H1 (cell line): Measurements from ENCODE around the gene ELL. TPM values are rescaled to one million over a fixed set of nuclear protein-coding genes. Genes with fewer than 3 reads are reported as not detected.

Experiments used
- CTCF ChIA-PET: fragments of 300-600 bp; sonication (Branson Sonifier 250); formaldehyde crosslinking; loops from one replicate; lab custom pipeline; 2021; ENCODE audit not compliant: partially characterized antibody; lab: Charles Lee
- POLR2A ChIA-PET: fragments of 300-600 bp; sonication (Branson Sonifier 250); formaldehyde crosslinking; loops from one replicate; lab custom pipeline; 2021; ENCODE audit warnings: inconsistent platforms; ENCODE audit not compliant: partially characterized antibody; lab: Charles Lee
- DNase-seq, 2 experiments: peaks; one replicate each; pipeline versions ENCODE4 v3.0.0 to v3.0.0-alpha.2; 2010 to 2022; ENCODE audit warnings: low spot score in 2 of 2, low read depth in 1 of 2, mixed read lengths in 1 of 2
- FAIRE-seq: peaks from 2 replicates; lab custom pipeline; 2011; peaks lifted over from hg19 to GRCh38; lab: Jason Lieb, UNC
- H2AFZ ChIP-seq: 2 replicates; pipeline ENCODE4 v1.8.1; 2012; ENCODE audit warnings: low read length, inconsistent platforms
- H2AK5ac ChIP-seq: 2 replicates; pipeline ENCODE4 v1.6.1; 2013; ENCODE audit warnings: low read depth, low read length
- H2BK120ac ChIP-seq: replicated peaks from 2 replicates; pipeline ENCODE3; 2013; ENCODE audit warnings: low read depth, low read length, inconsistent platforms
- H2BK12ac ChIP-seq: 2 replicates; pipeline ENCODE4 v1.6.1; 2013; ENCODE audit warnings: low read depth, low read length
- H2BK15ac ChIP-seq: 2 replicates; pipeline ENCODE4 v1.6.1; 2013; ENCODE audit warnings: low read length
- H2BK20ac ChIP-seq: 2 replicates; pipeline ENCODE4 v1.6.1; 2013; ENCODE audit warnings: low read length
- H2BK5ac ChIP-seq: 2 replicates; pipeline ENCODE4 v1.6.1; 2013; ENCODE audit warnings: low read depth, low read length
- H3K14ac ChIP-seq: 2 replicates; pipeline ENCODE4 v1.6.1; 2013; ENCODE audit warnings: inconsistent platforms; ENCODE audit not compliant: insufficient read length
- H3K18ac ChIP-seq: 2 replicates; pipeline ENCODE4 v1.6.1; 2013; ENCODE audit warnings: low read length; ENCODE audit errors: extremely low read depth
- H3K23ac ChIP-seq: 2 replicates; pipeline ENCODE4 v1.6.1; 2013; ENCODE audit warnings: inconsistent platforms; ENCODE audit not compliant: insufficient read length
- H3K23me2 ChIP-seq: 2 replicates; pipeline ENCODE4 v1.6.1; 2013; ENCODE audit warnings: low read depth, low read length
- H3K27ac ChIP-seq: 2 replicates; pipeline ENCODE4 v1.6.1; 2011; ENCODE audit warnings: low read depth, low read length, inconsistent platforms
- H3K27me3 ChIP-seq, 4 experiments: replicated peaks in 1 of 4; 1 replicate in 1 of 4; 2 replicates in 3 of 4; pipeline versions ENCODE4 v1.6.1 to v1.8.1; 2011 to 2013; ENCODE audit warnings: low read length in 3 of 4, mild to moderate bottlenecking in 3 of 4, inconsistent platforms in 2 of 4, mixed read lengths in 2 of 4, moderate library complexity in 1 of 4; ENCODE audit not compliant: control insufficient read depth in 3 of 4, insufficient read depth in 3 of 4; ENCODE audit errors: extremely low read depth in 1 of 4
- H3K36me3 ChIP-seq, 4 experiments: 2 replicates each; pipeline versions ENCODE4 v1.6.1 to v1.8.1; 2011 to 2013; ENCODE audit warnings: mild to moderate bottlenecking in 4 of 4, low read length in 3 of 4, moderate library complexity in 2 of 4, control low read depth in 1 of 4, inconsistent platforms in 1 of 4; ENCODE audit not compliant: insufficient read depth in 4 of 4, control insufficient read depth in 2 of 4
- H3K4ac ChIP-seq: replicated peaks from 2 replicates; pipeline ENCODE3; 2013; ENCODE audit warnings: low read length, low read depth, mixed read lengths, inconsistent platforms; ENCODE audit not compliant: insufficient read length
- H3K4me1 ChIP-seq, 4 experiments: replicated peaks in 1 of 4; 1 replicate in 1 of 4; 2 replicates in 3 of 4; pipeline versions ENCODE4 v1.6.1 to v1.8.1; 2011 to 2013; ENCODE audit warnings: low read length in 3 of 4, inconsistent platforms in 2 of 4, mixed read lengths in 1 of 4; ENCODE audit not compliant: insufficient read depth in 4 of 4, control insufficient read depth in 3 of 4
- H3K4me2 ChIP-seq, 2 experiments: 2 replicates each; pipeline versions ENCODE4 v1.6.1 to v1.8.1; 2011 to 2013; ENCODE audit warnings: low read depth in 2 of 2, low read length in 2 of 2, control low read depth in 1 of 2, inconsistent platforms in 1 of 2, mild to moderate bottlenecking in 1 of 2; ENCODE audit not compliant: insufficient read depth in 1 of 2
- H3K4me3 ChIP-seq, 4 experiments: fragments of 200-600, 300-600 bp in 1 of 4; sonication (generic), shearing (Covaris generic), sonication (Bioruptor Twin) in 1 of 4; 2 replicates each; pipeline versions ENCODE4 v1.5.1 to v1.8.1; 2011 to 2016; ENCODE audit warnings: low read length in 4 of 4, low read depth in 3 of 4, control low read depth in 2 of 4, inconsistent platforms in 2 of 4, mild to moderate bottlenecking in 2 of 4, mixed read lengths in 1 of 4, moderate library complexity in 1 of 4; ENCODE audit not compliant: insufficient read depth in 2 of 4; ENCODE audit errors: extremely low read depth in 1 of 4
- H3K56ac ChIP-seq: replicated peaks from 2 replicates; pipeline ENCODE3; 2013; ENCODE audit warnings: low read depth, mild to moderate bottlenecking, mixed read lengths, low read length, inconsistent platforms; ENCODE audit not compliant: insufficient read length
- H3K79me1 ChIP-seq: 2 replicates; pipeline ENCODE4 v1.6.1; 2013; ENCODE audit warnings: low read depth, low read length, control low read depth
- H3K79me2 ChIP-seq, 2 experiments: 2 replicates each; pipeline versions ENCODE4 v1.6.1 to v1.8.1; 2012 to 2013; ENCODE audit warnings: low read length in 2 of 2, mild to moderate bottlenecking in 2 of 2, inconsistent platforms in 1 of 2; ENCODE audit not compliant: insufficient read depth in 2 of 2, control insufficient read depth in 1 of 2
- H3K9ac ChIP-seq, 4 experiments: replicated peaks in 1 of 4; 1 replicate in 1 of 4; 2 replicates in 3 of 4; pipeline versions ENCODE4 v1.6.1 to v1.8.1; 2011 to 2013; ENCODE audit warnings: low read depth in 3 of 4, low read length in 3 of 4, control low read depth in 2 of 4, mild to moderate bottlenecking in 2 of 4, moderate library complexity in 2 of 4, inconsistent platforms in 1 of 4; ENCODE audit errors: extremely low read depth in 1 of 4
- H3K9me3 ChIP-seq, 2 experiments: 2 replicates each; pipeline versions ENCODE4 v1.6.1 to v1.8.1; 2012 to 2013; ENCODE audit warnings: mild to moderate bottlenecking in 2 of 2, moderate library complexity in 2 of 2, control low read depth in 1 of 2, inconsistent platforms in 1 of 2, low read depth in 1 of 2, low read length in 1 of 2, mixed read lengths in 1 of 2; ENCODE audit not compliant: insufficient read depth in 2 of 2
- H4K20me1 ChIP-seq, 2 experiments: replicated peaks in 1 of 2; 2 replicates each; pipeline versions ENCODE3 to v1.8.1; 2011 to 2013; ENCODE audit warnings: inconsistent platforms in 2 of 2, low read length in 2 of 2, mild to moderate bottlenecking in 1 of 2; ENCODE audit not compliant: insufficient read depth in 2 of 2, control insufficient read depth in 1 of 2
- H4K5ac ChIP-seq: 2 replicates; pipeline ENCODE4 v1.6.1; 2013; ENCODE audit warnings: low read length, low read depth, mixed read lengths, inconsistent platforms; ENCODE audit not compliant: insufficient read length
- H4K8ac ChIP-seq: 2 replicates; pipeline ENCODE4 v1.8.0; 2013; ENCODE audit warnings: mild to moderate bottlenecking, moderate library complexity, low read length, inconsistent platforms; ENCODE audit not compliant: insufficient read depth; ENCODE audit errors: extremely low read depth
- H4K91ac ChIP-seq: replicated peaks from 2 replicates; pipeline ENCODE3; 2013; ENCODE audit warnings: low read length, mixed read lengths, inconsistent platforms; ENCODE audit not compliant: insufficient read length
- ASH2L ChIP-seq: fragments of 200-600, 300-600 bp; sonication (generic); IDR thresholded peaks from one replicate; pipeline ENCODE4 v1.7.1; 2017; ENCODE audit warnings: low read length
- NRF1 ChIP-seq: IDR thresholded peaks from 2 replicates; pipeline ENCODE4 v1.6.1; 2011; ENCODE audit warnings: mild to moderate bottlenecking, low read depth, low read length, improper control_type of control experiment
- POLR2A ChIP-seq, 2 experiments: IDR thresholded peaks; 1 replicate in 1 of 2; 2 replicates in 1 of 2; pipeline ENCODE4 v1.6.1; 2011; ENCODE audit warnings: low read depth in 2 of 2, low read length in 2 of 2, mild to moderate bottlenecking in 2 of 2; ENCODE audit errors: control extremely low read depth in 1 of 2
- RAD21 ChIP-seq, 2 experiments: IDR thresholded peaks in 1 of 2; conservative IDR thresholded peaks in 1 of 2; 2 replicates each; pipeline ENCODE4 v1.6.1; 2011; ENCODE audit warnings: low read depth in 2 of 2, low read length in 2 of 2, improper control_type of control experiment in 1 of 2, inconsistent platforms in 1 of 2, mild to moderate bottlenecking in 1 of 2, moderate library complexity in 1 of 2
- TCF12 ChIP-seq: IDR thresholded peaks from 2 replicates; pipeline ENCODE4 v1.6.1; 2011; ENCODE audit warnings: low read depth, mild to moderate bottlenecking, low read length
- TEAD4 ChIP-seq: IDR thresholded peaks from 2 replicates; pipeline ENCODE4 v1.6.1; 2012; ENCODE audit warnings: low read depth, low read length, inconsistent platforms, mixed read lengths
- WGBS, 2 experiments: shearing (Covaris generic) in 1 of 2; methylation state at CpG; one replicate each; pipeline versions ENCODE4 v1.1.6 to v1.1.7; 2013 to 2015; ENCODE audit warnings: low lambda C conversion rate in 2 of 2, mixed read lengths in 2 of 2, inconsistent platforms in 1 of 2, low coverage in 1 of 2, missing lambda C conversion rate in 1 of 2; ENCODE audit not compliant: insufficient replicate concordance in 2 of 2, insufficient coverage in 1 of 2, insufficient read length in 1 of 2; ENCODE audit errors: extremely low coverage in 1 of 2, missing lambda C conversion rate in 1 of 2; 5-methylcytosine and 5-hydroxymethylcytosine counted together
- polyA plus RNA-seq, 7 experiments: library from polyadenylated mRNA; depleted of rRNA in 3 of 7; stranded (reverse) in 5 of 7; unstranded in 2 of 7; fragments of >200 nt in 5 of 7; fragments of 200-250 nt in 2 of 7; gene quantifications; 1 replicate in 5 of 7; 2 replicates in 1 of 7; 4 replicates in 1 of 7; pipeline versions ENCODE4 v1.2.1 to v1.2.3, GENCODE V29; 2011 to 2013; ENCODE audit warnings: missing spikeins in 2 of 7, mixed read lengths in 2 of 7
- total RNA-seq: library from RNA; stranded (reverse); fragmentation: NEBNext Ultra II Directional; extraction: Animal tissue kit (Norgen Biotek cat#: 25700); gene quantifications from 2 replicates; pipeline ENCODE4 v1.2.1, GENCODE V29; 2021

The ELL gene
- total and polyA plus RNA-seq, 2 of the 8 experiments (the other 6 are each of a cell fraction or from before 2014, with no cell fraction given) = 5.2 to 10.5 TPM

DNA sequence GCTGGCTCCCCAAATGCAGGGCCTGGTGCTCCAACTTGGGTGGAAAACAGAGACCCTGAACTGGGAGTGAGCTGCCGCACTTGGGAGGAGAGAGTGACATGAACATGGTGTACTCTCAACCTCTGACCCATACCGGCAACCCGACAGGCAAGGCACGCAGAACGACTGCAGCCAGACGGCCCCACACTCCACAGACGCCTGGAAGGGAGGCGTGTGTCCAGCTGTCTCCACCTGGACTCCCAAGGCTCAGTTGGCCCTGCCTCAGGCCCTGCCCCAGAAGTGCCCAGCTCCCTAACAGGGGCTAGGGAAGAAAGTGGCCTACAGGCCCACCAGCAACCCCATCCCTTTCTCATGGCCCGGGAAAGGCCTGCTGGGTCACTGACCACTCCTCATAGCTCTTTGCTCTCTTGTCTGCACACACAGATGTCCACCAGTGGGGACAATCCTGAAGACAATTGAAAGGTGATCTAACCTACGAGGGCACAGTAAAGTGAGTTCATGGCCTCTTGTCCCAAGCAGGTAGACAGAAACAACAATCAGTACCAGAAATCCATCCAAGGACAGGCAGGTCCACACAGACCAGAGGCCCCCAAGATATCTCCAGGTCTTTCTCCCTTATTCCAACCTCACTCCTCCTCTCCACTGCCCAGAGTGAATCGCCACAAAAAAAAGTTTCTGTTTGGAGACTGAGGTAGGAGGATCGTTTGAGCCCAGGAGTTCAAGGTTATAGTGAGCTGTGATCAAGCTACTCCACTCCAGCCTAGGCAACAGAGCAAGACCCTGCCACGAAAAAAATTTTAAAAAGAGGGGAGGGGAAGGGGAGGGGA is 28.2 kb downstream of the ELL start:
- ChIA-PET CTCF (interaction anchor here (0.8 to 18.5 kb wide), 10 partner anchors 8 to 182 kb away, joined by 3 to 458 read pairs (median 4); partner anchors contain the start of genes ELL and KXD1), POLR2A (interaction anchor here (0.9 to 1.5 kb wide), 4 partner anchors 9 to 84 kb away, joined by 3 read pairs; no protein-coding TSS in a partner anchor)
- no peak overlapping the region for H3K9ac ChIP-seq
- no peak overlapping the region for H3K4me3 ChIP-seq
- no peak overlapping the region for H3K23ac ChIP-seq
- H3K9me3 ChIP-seq = no peaks in the 10 kb centered on the region
- H3K4me1 ChIP-seq = peaks cover 0 to 13% (median 7%) of the 10 kb centered on the region in 4 experiments; a peak in 4 of 7 replicates
- no peak overlapping the region for H2BK20ac ChIP-seq
- H3K27ac ChIP-seq = no peak overlapping the region; the same call in 1 of the 2 replicates
- H3K23me2 ChIP-seq = no peaks in the 10 kb centered on the region
- no peaks in the 10 kb centered on the region for H3K36me3 ChIP-seq
- no peaks in the 10 kb centered on the region for H3K27me3 ChIP-seq
- H3K4ac ChIP-seq = no peak overlapping the region
- H4K91ac ChIP-seq = no peak overlapping the region
- FAIRE-seq (no peak), DNase-seq (no peak)
- H2BK5ac ChIP-seq = no peak overlapping the region
- no peak overlapping the region for H3K14ac ChIP-seq
- H2BK12ac ChIP-seq = no peak overlapping the region
- no peak overlapping the region for H3K56ac ChIP-seq
- H3K18ac ChIP-seq = no peak overlapping the region
- TF ChIP-seq NRF1 (no peak), TCF12 (no peak), ASH2L (no peak), POLR2A (IDR thresholded peaks at IDR 0.05; ENCODE audit: control extremely low read depth in 1 of 2, low read depth in 2 of 2, low read length in 2 of 2) (no peak), TEAD4 (no peak), RAD21 (IDR thresholded peaks at IDR 0.05 in 1 of 2, conservative IDR thresholded peaks at IDR 0.05 in 1 of 2; ENCODE audit: low read depth in 2 of 2, low read length in 2 of 2) (no peak)
- H3K79me1 ChIP-seq = peaks cover 20% of the 10 kb centered on the region
- H2BK120ac ChIP-seq = no peak overlapping the region
- no peak overlapping the region for H2AK5ac ChIP-seq
- no peak overlapping the region for H3K4me2 ChIP-seq
- peaks cover 17 to 27% of the 10 kb centered on the region in 2 experiments for H4K20me1 ChIP-seq
- 89% methylated on average over 13 of the region's 13 CpGs; no CpG with 5 or more reads in 1 of the 2 experiments for WGBS, 2 experiments
- no peak overlapping the region for H2BK15ac ChIP-seq
- no peak overlapping the region for H2AFZ ChIP-seq
- H4K5ac ChIP-seq = no peak overlapping the region
- H3K79me2 ChIP-seq = peaks cover 0 to 19% of the 10 kb centered on the region in 2 experiments; a peak in 2 of 4 replicates
- no peak overlapping the region; the same call in 1 of the 2 replicates for H4K8ac ChIP-seq
